Effector CD8-positive, alpha-beta T cell (primary cell): Measurements from ENCODE around the gene PHKA2.

Experiments used
- DNase-seq: peaks from one replicate; lab custom pipeline; 2025; lab: John Stamatoyannopoulos, UW

Gene PHKA2

GRCh38 chrX:18974993-18975392, 8.9 kb downstream of the PHKA2 start:
- DNase-seq: no peak

- DNase-seq: no peak
Observed at GRCh38 chrX:18973527-18974192, 10.3 kb downstream of the PHKA2 start.

GRCh38 chrX:18971506-18971905, 12.4 kb downstream of the PHKA2 start:
- DNase-seq: no peak

- no peak for DNase-seq
Observed at GRCh38 chrX:18970465-18970864, 13.4 kb downstream of the PHKA2 start.

- no peak for DNase-seq
Observed at GRCh38 chrX:18966624-18967023, 17.3 kb downstream of the PHKA2 start.

GRCh38 chrX:18964901-18965300, 19.0 kb downstream of the PHKA2 start:
- no peak for DNase-seq

GRCh38 chrX:18964026-18964425, 19.9 kb downstream of the PHKA2 start:
- no peak for DNase-seq

GRCh38 chrX:18962329-18962728, 21.6 kb downstream of the PHKA2 start:
- DNase-seq: no peak

- no peak for DNase-seq
Observed at GRCh38 chrX:18961686-18962085, 22.2 kb downstream of the PHKA2 start.

- no peak for DNase-seq
Observed at GRCh38 chrX:18956303-18957032, 27.4 kb downstream of the PHKA2 start.

GRCh38 chrX:18955676-18956075, 28.2 kb downstream of the PHKA2 start:
- no peak for DNase-seq

- DNase-seq: no peak
Observed at GRCh38 chrX:18951032-18951431, 32.9 kb downstream of the PHKA2 start.

GRCh38 chrX:18949944-18950301, 34.0 kb downstream of the PHKA2 start:
- DNase-seq: no peak

- DNase-seq: no peak
Observed at GRCh38 chrX:18949291-18949943, 34.5 kb downstream of the PHKA2 start.

GRCh38 chrX:18946611-18947010, 37.3 kb downstream of the PHKA2 start:
- DNase-seq: no peak

GRCh38 chrX:18946157-18946556, 37.8 kb downstream of the PHKA2 start:
- no peak for DNase-seq

GRCh38 chrX:18945483-18945882, 38.4 kb downstream of the PHKA2 start:
- no peak for DNase-seq

GRCh38 chrX:18944482-18944881, 39.4 kb downstream of the PHKA2 start:
- no peak for DNase-seq

- DNase-seq: no peak
Observed at GRCh38 chrX:18941896-18942295, 42.0 kb downstream of the PHKA2 start.

- no peak for DNase-seq
Observed at GRCh38 chrX:18938710-18939109, 45.2 kb downstream of the PHKA2 start.

GRCh38 chrX:18937173-18937572, 46.7 kb downstream of the PHKA2 start:
- DNase-seq: no peak

- no peak for DNase-seq
Observed at GRCh38 chrX:18935893-18936292, 48.0 kb downstream of the PHKA2 start.

GRCh38 chrX:18934708-18935107, 49.2 kb downstream of the PHKA2 start:
- DNase-seq: no peak
